ENCODE results near the gene COL26A1. TPM values are rescaled to one million over a fixed set of nuclear protein-coding genes. Genes with fewer than 3 reads are reported as not detected.

The COL26A1 gene
- total RNA-seq, 2 experiments from 2014 or later = not detected

DNA sequence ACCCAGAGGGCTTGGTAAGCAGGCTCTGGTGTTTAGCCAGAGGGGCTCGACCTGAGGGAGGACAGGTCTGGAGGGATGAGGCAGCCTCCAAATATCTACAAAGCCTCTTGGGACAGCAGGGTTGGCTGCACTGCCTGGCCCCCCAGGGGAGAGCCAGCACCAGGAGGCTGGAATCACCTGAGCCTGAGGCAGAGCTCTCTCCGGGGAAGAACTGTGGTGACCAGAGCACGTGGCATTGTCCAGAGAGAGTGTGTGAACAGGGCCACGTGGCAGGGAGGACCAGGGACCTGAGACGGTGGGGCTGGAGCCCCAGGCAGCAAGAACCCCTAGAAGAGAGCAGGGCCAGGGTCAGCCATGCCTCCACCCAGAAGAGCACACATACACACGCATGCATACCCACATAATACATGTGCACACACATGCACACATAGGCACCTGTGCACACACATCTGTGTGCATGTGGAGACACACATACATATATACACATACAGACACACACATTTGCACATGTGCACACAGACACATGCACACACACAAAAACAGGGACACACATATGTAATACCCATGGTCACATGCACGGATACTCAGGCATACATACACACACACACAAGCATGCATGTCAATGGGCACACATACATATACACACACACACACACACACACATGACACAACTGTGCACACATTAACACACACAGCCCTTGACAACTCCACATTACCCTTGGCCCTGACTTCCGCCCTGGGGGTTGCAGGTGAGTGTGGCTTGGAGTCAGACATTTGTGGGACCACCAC, 171.5 kb downstream of the COL26A1 start:
- no peak for TF ChIP-seq EZH2phosphoT487 (IDR thresholded peaks at IDR 0.05; ENCODE audit: borderline replicate concordance, low read depth, low read length)
- TF ChIP-seq, protein P1, sequence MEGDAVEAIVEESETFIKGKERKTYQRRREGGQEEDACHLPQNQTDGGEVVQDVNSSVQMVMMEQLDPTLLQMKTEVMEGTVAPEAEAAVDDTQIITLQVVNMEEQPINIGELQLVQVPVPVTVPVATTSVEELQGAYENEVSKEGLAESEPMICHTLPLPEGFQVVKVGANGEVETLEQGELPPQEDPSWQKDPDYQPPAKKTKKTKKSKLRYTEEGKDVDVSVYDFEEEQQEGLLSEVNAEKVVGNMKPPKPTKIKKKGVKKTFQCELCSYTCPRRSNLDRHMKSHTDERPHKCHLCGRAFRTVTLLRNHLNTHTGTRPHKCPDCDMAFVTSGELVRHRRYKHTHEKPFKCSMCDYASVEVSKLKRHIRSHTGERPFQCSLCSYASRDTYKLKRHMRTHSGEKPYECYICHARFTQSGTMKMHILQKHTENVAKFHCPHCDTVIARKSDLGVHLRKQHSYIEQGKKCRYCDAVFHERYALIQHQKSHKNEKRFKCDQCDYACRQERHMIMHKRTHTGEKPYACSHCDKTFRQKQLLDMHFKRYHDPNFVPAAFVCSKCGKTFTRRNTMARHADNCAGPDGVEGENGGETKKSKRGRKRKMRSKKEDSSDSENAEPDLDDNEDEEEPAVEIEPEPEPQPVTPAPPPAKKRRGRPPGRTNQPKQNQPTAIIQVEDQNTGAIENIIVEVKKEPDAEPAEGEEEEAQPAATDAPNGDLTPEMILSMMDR (conservative IDR thresholded peaks at IDR 0.05; ENCODE audit: low read length) = no peak
- ChIA-PET CTCF (ENCODE audit: unreplicated experiment) (no interaction called here), POLR2A (no interaction called here)
- Histone ChIP-seq H3K4me2 (ENCODE audit: low read length) (no peak overlapping the region), H3K79me2 (ENCODE audit: insufficient read depth, low read depth, low read length) (no peaks in the 10 kb centered on the region), H4K20me1 (ENCODE audit: insufficient read depth, low read length) (no peaks in the 10 kb centered on the region), H3K27ac (ENCODE audit: low read depth, low read length, poor library complexity, severe bottlenecking) (no peak overlapping the region), H3K9me3 (ENCODE audit: low read length) (no peaks in the 10 kb centered on the region), H3K9me2 (ENCODE audit: insufficient read depth, low read length) (no peaks in the 10 kb centered on the region), H3K4me3 (ENCODE audit: low read depth, low read length, poor library complexity, severe bottlenecking) (no peak overlapping the region), H3K4me1 (ENCODE audit: insufficient read depth, low read length, poor library complexity, severe bottlenecking) (no peaks in the 10 kb centered on the region), H2AFZ (ENCODE audit: low read length) (no peak overlapping the region), H3K36me3 (ENCODE audit: insufficient read depth, low read length) (no peaks in the 10 kb centered on the region)
- intact Hi-C loops (cut with micrococcal nuclease; ENCODE audit: unreplicated experiment) = loop anchor here (10.0 kb wide), 1 partner anchor 169 kb away; the partner anchor contains the start of gene COL26A1
- no TSS peak for BruUV-seq (replicated peaks)
- no peak for DNase-seq (ENCODE audit: low spot score)

DNA sequence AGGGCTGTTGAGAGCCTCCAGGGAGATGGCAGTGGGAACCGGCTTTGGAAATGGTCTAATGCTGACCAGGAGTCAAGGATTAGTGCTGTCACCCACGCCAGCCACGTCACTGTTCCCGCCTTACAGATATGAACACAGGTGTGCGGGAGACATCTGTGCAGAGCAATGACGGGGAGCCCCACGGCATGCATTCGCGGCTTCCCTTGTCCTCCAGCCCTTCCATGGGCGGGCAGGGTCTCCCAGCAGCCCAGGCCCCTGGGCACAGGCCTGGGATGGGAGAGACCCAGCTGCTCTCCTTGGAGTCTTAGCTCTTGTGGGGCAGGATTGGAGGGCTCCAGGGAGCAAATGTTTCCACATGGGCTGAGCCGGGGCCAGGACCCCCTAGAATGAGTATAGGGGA, 172.2 kb downstream of the COL26A1 start:
- no peaks in the 10 kb centered on the region for H3K79me2 ChIP-seq (ENCODE audit: insufficient read depth, low read depth, low read length)
- H3K9me3 ChIP-seq (ENCODE audit: low read length) = no peaks in the 10 kb centered on the region
- TF ChIP-seq, protein P1 (conservative IDR thresholded peaks at IDR 0.05; ENCODE audit: low read length) = no peak
- TF ChIP-seq EZH2phosphoT487 (IDR thresholded peaks at IDR 0.05; ENCODE audit: borderline replicate concordance, low read depth, low read length) = no peak
- H3K4me3 ChIP-seq (ENCODE audit: low read depth, low read length, poor library complexity, severe bottlenecking) = no peak overlapping the region
- H3K27ac ChIP-seq (ENCODE audit: low read depth, low read length, poor library complexity, severe bottlenecking) = no peak overlapping the region
- DNase-seq (ENCODE audit: low spot score) = no peak
- no peaks in the 10 kb centered on the region for H3K4me1 ChIP-seq (ENCODE audit: insufficient read depth, low read length, poor library complexity, severe bottlenecking)
- CTCF ChIA-PET (ENCODE audit: unreplicated experiment) = no interaction called here
- intact Hi-C loops (cut with micrococcal nuclease; ENCODE audit: unreplicated experiment) = loop anchor here (10.0 kb wide), 1 partner anchor 170 kb away; the partner anchor contains the start of gene COL26A1
- no peak overlapping the region for H2AFZ ChIP-seq (ENCODE audit: low read length)
- no TSS peak for BruUV-seq (replicated peaks)
- H4K20me1 ChIP-seq (ENCODE audit: insufficient read depth, low read length) = no peaks in the 10 kb centered on the region
- no peaks in the 10 kb centered on the region for H3K9me2 ChIP-seq (ENCODE audit: insufficient read depth, low read length)
- POLR2A ChIA-PET = no interaction called here
- no peaks in the 10 kb centered on the region for H3K36me3 ChIP-seq (ENCODE audit: insufficient read depth, low read length)
- H3K4me2 ChIP-seq (ENCODE audit: low read length) = no peak overlapping the region

DNA sequence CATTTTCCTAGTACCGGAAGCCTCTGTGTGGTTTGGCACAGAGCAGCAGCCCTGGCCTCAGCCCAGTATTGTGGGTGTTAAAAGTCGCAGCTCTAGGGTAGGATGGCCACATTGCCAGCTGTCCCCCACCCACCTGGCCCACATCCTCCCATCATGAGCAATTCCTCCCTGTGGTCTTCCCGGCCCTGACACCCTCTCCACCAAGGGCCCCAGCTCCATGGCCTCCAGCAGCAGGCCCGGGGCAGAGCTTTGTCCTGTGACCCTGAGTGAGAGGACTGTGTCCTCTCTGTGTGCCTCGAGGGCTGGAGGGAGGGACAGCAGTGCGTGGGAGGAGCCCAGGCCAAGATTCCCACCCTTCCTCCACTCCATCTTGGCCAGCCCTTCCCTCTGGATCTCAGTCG, 172.7 kb downstream of the COL26A1 start:
- intact Hi-C loops (cut with micrococcal nuclease; ENCODE audit: unreplicated experiment) = loop anchor here (10.0 kb wide), 1 partner anchor 171 kb away; the partner anchor contains the start of gene COL26A1
- Histone ChIP-seq H3K4me1 (ENCODE audit: insufficient read depth, low read length, poor library complexity, severe bottlenecking) (no peaks in the 10 kb centered on the region), H2AFZ (ENCODE audit: low read length) (no peak overlapping the region), H3K79me2 (ENCODE audit: insufficient read depth, low read depth, low read length) (no peaks in the 10 kb centered on the region), H4K20me1 (ENCODE audit: insufficient read depth, low read length) (no peaks in the 10 kb centered on the region), H3K4me2 (ENCODE audit: low read length) (no peak overlapping the region), H3K4me3 (ENCODE audit: low read depth, low read length, poor library complexity, severe bottlenecking) (no peak overlapping the region), H3K9me3 (ENCODE audit: low read length) (no peaks in the 10 kb centered on the region), H3K36me3 (ENCODE audit: insufficient read depth, low read length) (no peaks in the 10 kb centered on the region), H3K9me2 (ENCODE audit: insufficient read depth, low read length) (no peaks in the 10 kb centered on the region), H3K27ac (ENCODE audit: low read depth, low read length, poor library complexity, severe bottlenecking) (no peak overlapping the region)
- ChIA-PET POLR2A (no interaction called here), CTCF (ENCODE audit: unreplicated experiment) (no interaction called here)
- DNase-seq (ENCODE audit: low spot score) = no peak
- no TSS peak for BruUV-seq (replicated peaks)
- no peak for TF ChIP-seq EZH2phosphoT487 (IDR thresholded peaks at IDR 0.05; ENCODE audit: borderline replicate concordance, low read depth, low read length)
- TF ChIP-seq, protein P1 (conservative IDR thresholded peaks at IDR 0.05; ENCODE audit: low read length) = no peak

All from OCI-LY7 (cell line).